Measurements from ENCODE around the gene RGS6. TPM values are rescaled to one million over a fixed set of nuclear protein-coding genes. Genes with fewer than 3 reads are reported as not detected.

The RGS6 gene
- total RNA-seq, 4 donors from 2014 or later = 0.83 to 2.4 (median 1.5) TPM

DNA sequence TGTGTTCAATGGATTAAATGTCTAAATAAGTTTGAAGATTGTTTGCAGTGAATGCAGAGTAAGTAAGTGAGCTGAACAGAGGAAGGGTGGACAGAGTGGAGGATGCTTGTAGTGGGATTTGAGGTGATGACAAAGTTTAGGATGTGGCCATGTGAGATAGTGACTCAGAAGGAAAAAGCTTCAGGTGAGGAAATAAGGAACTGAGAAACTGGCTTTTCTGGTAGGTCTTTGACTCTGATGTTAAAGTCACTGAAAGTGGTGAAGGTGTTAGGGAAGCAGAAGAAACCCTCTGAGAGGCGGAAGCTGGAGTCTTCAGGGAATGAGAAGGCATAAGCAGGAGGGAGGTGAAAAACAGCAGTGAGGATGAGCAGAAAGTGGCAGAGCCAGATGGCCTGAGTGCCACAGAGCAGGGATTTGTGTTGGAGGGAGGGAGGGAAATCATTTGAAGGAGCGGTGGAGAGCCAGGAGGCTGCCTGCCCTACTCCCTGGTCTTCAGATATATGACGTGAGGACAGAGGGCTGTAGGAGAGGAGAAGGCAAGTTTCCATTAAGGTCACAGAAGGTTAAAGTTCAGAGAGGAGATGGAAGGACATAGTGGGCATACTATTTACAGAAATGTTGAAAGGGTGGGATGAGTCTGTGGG is 24.8 kb downstream of the RGS6 start:
- peaks cover 0 to 10% (median 3%) of the 10 kb centered on the region in 4 donors for H3K4me1 ChIP-seq
- H3K9me3 ChIP-seq = no peaks in the 10 kb centered on the region
- WGBS = 60% methylated on average over 3 of the region's 3 CpGs
- H3K27ac ChIP-seq (replicated peaks in 1 of 4) = no peak overlapping the region
- no peak for DNase-seq (ENCODE audit: extremely low spot score)
- no peaks in the 10 kb centered on the region for H3K27me3 ChIP-seq
- H3K36me3 ChIP-seq = no peaks in the 10 kb centered on the region
- H3K4me3 ChIP-seq = no peak overlapping the region
- no peak for TF ChIP-seq POLR2A (IDR thresholded peaks at IDR 0.05; ENCODE audit: low read depth)
- no peak for TF ChIP-seq EP300 (IDR thresholded peaks at IDR 0.05)
- intact Hi-C loops (cut with DNase I) = no loop called here

DNA sequence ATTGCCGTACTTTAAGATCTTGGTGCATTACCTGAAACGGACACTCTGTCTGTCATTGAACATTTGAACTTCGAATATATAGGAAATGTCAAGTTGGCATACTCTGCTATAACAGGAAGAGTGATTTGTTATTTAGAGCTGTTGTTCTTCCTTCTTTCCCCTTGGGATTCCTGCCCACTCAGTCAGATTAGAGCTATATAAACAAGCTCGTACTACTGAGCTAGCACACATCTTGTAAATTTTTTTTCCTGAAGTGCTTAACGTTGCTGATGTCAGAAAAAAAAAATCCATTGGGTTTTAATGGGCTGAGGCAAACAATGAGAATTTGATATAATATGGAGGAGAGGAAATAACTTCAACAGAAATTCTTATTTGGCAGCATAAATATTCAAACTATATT is 26.8 kb downstream of the RGS6 start:
- WGBS = 25% methylated on average over 5 of the region's 5 CpGs
- Histone ChIP-seq H3K4me1 (peaks cover 0 to 10% (median 3%) of the 10 kb centered on the region in 4 donors), H3K27me3 (no peaks in the 10 kb centered on the region), H3K4me3 (no peak overlapping the region), H3K9me3 (no peaks in the 10 kb centered on the region), H3K27ac (replicated peaks in 1 of 4) (no peak overlapping the region), H3K36me3 (no peaks in the 10 kb centered on the region)
- TF ChIP-seq, protein P1, sequence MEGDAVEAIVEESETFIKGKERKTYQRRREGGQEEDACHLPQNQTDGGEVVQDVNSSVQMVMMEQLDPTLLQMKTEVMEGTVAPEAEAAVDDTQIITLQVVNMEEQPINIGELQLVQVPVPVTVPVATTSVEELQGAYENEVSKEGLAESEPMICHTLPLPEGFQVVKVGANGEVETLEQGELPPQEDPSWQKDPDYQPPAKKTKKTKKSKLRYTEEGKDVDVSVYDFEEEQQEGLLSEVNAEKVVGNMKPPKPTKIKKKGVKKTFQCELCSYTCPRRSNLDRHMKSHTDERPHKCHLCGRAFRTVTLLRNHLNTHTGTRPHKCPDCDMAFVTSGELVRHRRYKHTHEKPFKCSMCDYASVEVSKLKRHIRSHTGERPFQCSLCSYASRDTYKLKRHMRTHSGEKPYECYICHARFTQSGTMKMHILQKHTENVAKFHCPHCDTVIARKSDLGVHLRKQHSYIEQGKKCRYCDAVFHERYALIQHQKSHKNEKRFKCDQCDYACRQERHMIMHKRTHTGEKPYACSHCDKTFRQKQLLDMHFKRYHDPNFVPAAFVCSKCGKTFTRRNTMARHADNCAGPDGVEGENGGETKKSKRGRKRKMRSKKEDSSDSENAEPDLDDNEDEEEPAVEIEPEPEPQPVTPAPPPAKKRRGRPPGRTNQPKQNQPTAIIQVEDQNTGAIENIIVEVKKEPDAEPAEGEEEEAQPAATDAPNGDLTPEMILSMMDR (IDR thresholded peaks at IDR 0.05) = no peak
- TF ChIP-seq EP300 (IDR thresholded peaks at IDR 0.05) (no peak), POLR2AphosphoS5 (IDR thresholded peaks at IDR 0.05) (no peak), POLR2A (IDR thresholded peaks at IDR 0.05; ENCODE audit: low read depth) (no peak)
- DNase-seq (ENCODE audit: extremely low spot score) = no peak
- intact Hi-C loops (cut with DNase I) = no loop called here

DNA sequence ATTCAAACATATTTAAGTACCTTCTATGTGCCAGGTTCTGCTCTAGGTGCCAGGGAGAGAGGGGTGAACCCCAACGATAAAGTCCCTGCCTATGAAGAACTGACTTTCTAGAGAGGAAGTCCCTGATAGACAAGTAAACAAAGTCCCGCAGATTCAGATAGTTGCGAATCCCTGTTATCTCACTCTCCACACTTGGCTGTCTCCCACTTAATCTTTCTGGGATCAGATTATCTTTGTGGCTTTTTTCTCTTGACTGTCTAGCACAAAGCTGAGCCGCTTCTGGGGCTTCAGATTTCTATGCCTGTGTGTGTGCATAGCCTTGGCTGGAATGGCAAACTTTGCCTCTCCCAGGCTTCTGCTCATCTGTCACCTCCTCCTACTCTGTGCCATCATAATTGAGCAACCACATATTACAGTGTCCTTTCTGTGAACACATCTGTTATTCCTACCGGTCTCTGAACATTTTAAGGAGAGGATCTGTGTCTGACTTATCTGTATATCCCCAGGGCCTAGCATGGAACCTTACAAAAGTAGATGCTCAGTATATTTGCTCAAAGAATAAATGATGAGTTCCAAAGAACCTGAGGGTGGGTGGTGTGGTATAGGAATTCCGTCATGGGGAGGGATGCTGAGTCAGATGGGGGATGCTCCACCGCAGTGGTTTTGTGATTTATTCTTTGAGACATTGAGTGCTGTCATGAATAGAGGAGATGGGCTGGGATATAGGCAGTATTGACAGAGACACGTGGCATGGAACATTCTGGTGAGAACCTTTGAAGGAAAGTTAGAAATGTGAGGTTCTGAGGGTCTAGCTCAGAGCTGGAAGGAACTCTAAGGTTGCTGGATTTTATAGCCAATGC is 28.5 kb downstream of the RGS6 start:
- WGBS = 91% methylated on average over 8 of the region's 8 CpGs
- no peaks in the 10 kb centered on the region for H3K9me3 ChIP-seq
- no peak overlapping the region for H3K4me3 ChIP-seq
- peaks cover 0 to 10% (median 3%) of the 10 kb centered on the region in 4 donors for H3K4me1 ChIP-seq
- no peak for DNase-seq (ENCODE audit: extremely low spot score)
- no peak overlapping the region for H3K27ac ChIP-seq (replicated peaks in 1 of 4)
- no peaks in the 10 kb centered on the region for H3K36me3 ChIP-seq
- TF ChIP-seq POLR2A (IDR thresholded peaks at IDR 0.05; ENCODE audit: low read depth) = no peak
- no peaks in the 10 kb centered on the region for H3K27me3 ChIP-seq
- intact Hi-C loops (cut with DNase I) = no loop called here

DNA sequence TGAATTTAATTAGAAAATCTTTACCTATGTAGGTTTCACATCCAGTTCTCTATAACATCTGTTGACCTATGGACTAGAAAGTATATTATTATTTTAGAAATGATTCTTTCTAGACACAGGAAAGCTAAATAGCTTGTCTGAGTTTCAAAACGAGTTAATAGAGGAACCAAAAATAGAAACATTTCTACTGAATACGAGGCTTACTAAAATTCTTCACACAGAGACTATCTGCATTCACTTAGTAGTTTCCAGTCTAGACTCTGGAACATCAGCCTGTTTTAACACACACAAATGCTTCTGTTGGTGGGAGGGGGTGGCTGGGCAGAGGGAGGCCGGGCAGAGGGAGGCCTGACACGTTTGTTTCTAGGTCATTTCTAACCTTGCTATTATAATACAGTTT is 29.7 kb downstream of the RGS6 start:
- no peaks in the 10 kb centered on the region for H3K9me3 ChIP-seq
- intact Hi-C loops (cut with DNase I) = no loop called here
- no peak for DNase-seq (ENCODE audit: extremely low spot score)
- TF ChIP-seq, protein P1 (IDR thresholded peaks at IDR 0.05) = no peak
- TF ChIP-seq POLR2A (IDR thresholded peaks at IDR 0.05; ENCODE audit: low read depth) (no peak), EP300 (IDR thresholded peaks at IDR 0.05) (no peak), POLR2AphosphoS5 (IDR thresholded peaks at IDR 0.05) (no peak)
- H3K4me3 ChIP-seq = no peak overlapping the region
- peaks cover 0 to 10% (median 3%) of the 10 kb centered on the region in 4 donors for H3K4me1 ChIP-seq
- WGBS = 31% methylated on average over 4 of the region's 4 CpGs
- no peaks in the 10 kb centered on the region for H3K36me3 ChIP-seq
- H3K27ac ChIP-seq (replicated peaks in 1 of 4) = no peak overlapping the region
- no peaks in the 10 kb centered on the region for H3K27me3 ChIP-seq

DNA sequence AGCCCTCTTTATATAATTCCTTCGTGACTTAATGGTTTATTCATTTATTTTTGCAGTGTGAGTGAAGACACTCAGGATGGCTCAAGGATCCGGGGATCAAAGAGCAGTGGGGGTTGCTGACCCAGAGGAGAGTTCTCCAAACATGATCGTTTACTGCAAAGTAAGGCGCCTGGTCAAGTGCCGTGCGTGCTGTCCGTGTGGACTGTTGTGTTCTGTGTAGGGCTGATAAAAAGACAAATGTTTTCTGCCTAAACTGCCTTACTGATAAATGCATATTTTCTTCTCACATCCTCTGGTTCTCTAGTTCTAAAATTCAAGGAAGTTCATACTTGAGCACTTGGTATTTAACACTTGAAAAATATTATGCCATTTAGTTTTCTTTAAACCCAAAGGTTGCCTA is 32.5 kb downstream of the RGS6 start:
- Histone ChIP-seq H3K4me1 (peaks cover 0 to 1% (median under 1%) of the 10 kb centered on the region in 4 donors), H3K36me3 (no peaks in the 10 kb centered on the region), H3K27me3 (no peaks in the 10 kb centered on the region), H3K27ac (replicated peaks in 1 of 4) (no peak overlapping the region), H3K4me3 (no peak overlapping the region), H3K9me3 (no peaks in the 10 kb centered on the region)
- intact Hi-C loops (cut with DNase I) = no loop called here
- TF ChIP-seq EP300 (IDR thresholded peaks at IDR 0.05) (no peak), POLR2AphosphoS5 (IDR thresholded peaks at IDR 0.05) (no peak), POLR2A (IDR thresholded peaks at IDR 0.05; ENCODE audit: low read depth) (no peak)
- TF ChIP-seq, protein P1 (IDR thresholded peaks at IDR 0.05) = no peak
- 65% methylated on average over 7 of the region's 7 CpGs for WGBS
- no peak for DNase-seq (ENCODE audit: extremely low spot score)
